SK-N-SH (cell line): ENCODE results near the gene ARHGAP15. TPM values are rescaled to one million over a fixed set of nuclear protein-coding genes. Genes with fewer than 3 reads are reported as not detected.

Experiments
- CTCF ChIA-PET: fragments of 300-600, 350-600 bp; formaldehyde crosslinking; extraction: SDS; loops from one replicate; lab custom pipeline; 2021; lab: Yijun Ruan, JAX
- POLR2A ChIA-PET: fragments of 350-600 bp; sonication (Branson Sonifier 250); formaldehyde crosslinking; extraction: SDS; loops from one replicate; lab custom pipeline; 2020; ENCODE audit warnings: antibody characterized with exemption, inconsistent platforms; lab: Yijun Ruan, JAX
- DNase-seq: peaks from one replicate; pipeline ENCODE4 v3.0.0; 2012
- H2AFZ ChIP-seq: fragments of 200-600 bp; sonication (generic); 2 replicates; pipeline ENCODE4 v1.8.1; 2016; ENCODE audit warnings: antibody characterized with exemption, mild to moderate bottlenecking, low read depth
- H3F3A ChIP-seq: fragments of 200-600 bp; sonication (generic); replicated peaks from 2 replicates; pipeline ENCODE3; 2016; ENCODE audit warnings: antibody characterized with exemption, mild to moderate bottlenecking; ENCODE audit not compliant: insufficient read depth
- H3K27ac ChIP-seq, 2 experiments: fragments of 200-500 bp in 1 of 2; fragments of 200-600 bp in 1 of 2; sonication (Bioruptor generic) in 1 of 2; sonication (generic), shearing (Covaris generic) in 1 of 2; 2 replicates each; pipeline versions ENCODE4 v1.5.1 to v1.6.1; 2014 to 2016; ENCODE audit warnings: low read depth in 2 of 2, inconsistent platforms in 1 of 2, low read length in 1 of 2, mild to moderate bottlenecking in 1 of 2, mixed read lengths in 1 of 2
- H3K27me3 ChIP-seq: fragments of 200-600 bp; sonication (generic), shearing (Covaris generic); 2 replicates; pipeline ENCODE4 v1.6.1; 2016; ENCODE audit warnings: mixed run types; ENCODE audit not compliant: insufficient read depth
- H3K36me3 ChIP-seq, 2 experiments: fragments of 200-500 bp in 1 of 2; fragments of 200-600 bp in 1 of 2; sonication (Bioruptor generic) in 1 of 2; sonication (generic) in 1 of 2; replicated peaks in 1 of 2; 2 replicates each; pipeline versions ENCODE3 to v1.5.1; 2014 to 2016; ENCODE audit warnings: low read length in 1 of 2, mild to moderate bottlenecking in 1 of 2; ENCODE audit not compliant: insufficient read depth in 2 of 2, control insufficient read depth in 1 of 2
- H3K4me1 ChIP-seq, 2 experiments: fragments of 200-500 bp in 1 of 2; fragments of 200-600 bp in 1 of 2; sonication (Bioruptor generic) in 1 of 2; sonication (generic), shearing (Covaris generic) in 1 of 2; 2 replicates each; pipeline versions ENCODE4 v1.5.1 to v1.6.1; 2014 to 2016; ENCODE audit warnings: low read depth in 1 of 2, low read length in 1 of 2, mixed run types in 1 of 2; ENCODE audit not compliant: insufficient read depth in 2 of 2, control insufficient read depth in 1 of 2
- H3K4me2 ChIP-seq: fragments of 200-600 bp; sonication (generic), shearing (Covaris generic); 2 replicates; pipeline ENCODE4 v1.6.1; 2017; ENCODE audit warnings: mixed run types
- H3K4me3 ChIP-seq, 2 experiments: fragments of 200-500 bp in 1 of 2; fragments of 200-600 bp in 1 of 2; sonication (Bioruptor generic) in 1 of 2; sonication (generic), shearing (Covaris generic) in 1 of 2; 2 replicates each; pipeline versions ENCODE4 v1.5.1 to v1.8.1; 2014 to 2016; ENCODE audit warnings: low read depth in 2 of 2, inconsistent platforms in 1 of 2, low read length in 1 of 2, mild to moderate bottlenecking in 1 of 2, mixed read lengths in 1 of 2, moderate library complexity in 1 of 2
- H3K79me2 ChIP-seq: fragments of 200-600 bp; sonication (generic); 2 replicates; pipeline ENCODE4 v1.8.1; 2017; ENCODE audit warnings: mild to moderate bottlenecking; ENCODE audit not compliant: insufficient read depth
- H3K9ac ChIP-seq: fragments of 200-600 bp; sonication (generic); 2 replicates; pipeline ENCODE4 v1.6.1; 2017; ENCODE audit warnings: mixed run types
- H3K9me2 ChIP-seq: fragments of 200-600 bp; sonication (generic); 2 replicates; pipeline ENCODE4 v1.6.1; 2017; ENCODE audit warnings: mixed run types
- H3K9me3 ChIP-seq: fragments of 200-600 bp; sonication (generic); 2 replicates; pipeline ENCODE4 v1.6.1; 2017; ENCODE audit warnings: mixed run types, mild to moderate bottlenecking, moderate library complexity
- H4K20me1 ChIP-seq: fragments of 200-600 bp; sonication (generic); 2 replicates; pipeline ENCODE4 v1.6.1; 2017; ENCODE audit warnings: mild to moderate bottlenecking, mixed run types; ENCODE audit not compliant: insufficient read depth
- CHD2 ChIP-seq: fragments of 150-350 bp; IDR thresholded peaks from 2 replicates; pipeline ENCODE4 v1.6.1; 2018; ENCODE audit warnings: low read length; ENCODE audit not compliant: partially characterized antibody
- FOSL2 ChIP-seq: IDR thresholded peaks from 2 replicates; pipeline ENCODE4 v1.4.0; 2012; ENCODE audit warnings: low read depth, mild to moderate bottlenecking, moderate library complexity, borderline replicate concordance
- GATA2 ChIP-seq: sonication (generic); formaldehyde crosslinking; IDR thresholded peaks from 2 replicates; pipeline ENCODE4 v1.5.0; 2020; ENCODE audit warnings: mild to moderate bottlenecking, missing genetic modification reagents
- JUND ChIP-seq: IDR thresholded peaks from 2 replicates; pipeline ENCODE4 v1.4.0; 2012
- RFX5 ChIP-seq: IDR thresholded peaks from 2 replicates; pipeline ENCODE4 v1.6.1; 2012; ENCODE audit warnings: mild to moderate bottlenecking, improper control_type of control experiment, low read length
- SIN3A ChIP-seq: IDR thresholded peaks from 2 replicates; pipeline ENCODE4 v1.6.1; 2012; ENCODE audit warnings: low read depth, mild to moderate bottlenecking, low read length, moderate library complexity, borderline replicate concordance
- SMC3 ChIP-seq: IDR thresholded peaks from 2 replicates; pipeline ENCODE4 v1.6.1; 2012; ENCODE audit warnings: low read depth, low read length, improper control_type of control experiment
- TAF1 ChIP-seq: IDR thresholded peaks from 2 replicates; pipeline ENCODE4 v1.6.1; 2012; ENCODE audit warnings: low read depth, mild to moderate bottlenecking, low read length, moderate library complexity, borderline replicate concordance
- TEAD4 ChIP-seq: IDR thresholded peaks from 2 replicates; pipeline ENCODE4 v1.4.0; 2012; ENCODE audit warnings: mild to moderate bottlenecking, borderline replicate concordance; ENCODE audit not compliant: insufficient read depth
- WGBS: methylation state at CpG from one replicate; pipeline ENCODE4 v1.1.6; 2017; ENCODE audit warnings: low lambda C conversion rate; 5-methylcytosine and 5-hydroxymethylcytosine counted together
- polyA plus RNA-seq, 3 experiments: library from polyadenylated mRNA; depleted of rRNA; stranded (reverse); fragments of >200 nt; gene quantifications; 2 replicates each; pipeline ENCODE4 v1.2.3, GENCODE V29; 2012
- TF ChIP-seq, protein P1 (sequence below): fragments of 150-350 bp; IDR thresholded peaks from 2 replicates; pipeline ENCODE4 v1.6.1; 2016; ENCODE audit warnings: mild to moderate bottlenecking, low read depth, low read length
- TF ChIP-seq, protein P2 (sequence below): IDR thresholded peaks from 2 replicates; pipeline ENCODE4; 2012
- TF ChIP-seq, protein P3 (sequence below): fragments of 200-600 bp; sonication (generic); IDR thresholded peaks from 2 replicates; pipeline ENCODE4 v1.6.1; 2017; ENCODE audit warnings: antibody characterized with exemption, mild to moderate bottlenecking, moderate library complexity
- TF ChIP-seq, protein P4 (sequence below): IDR thresholded peaks from 2 replicates; pipeline ENCODE4 v1.4.0; 2012; ENCODE audit warnings: low read depth, borderline replicate concordance
- TF ChIP-seq, protein P5 (sequence below): IDR thresholded peaks from 2 replicates; pipeline ENCODE4 v1.4.0; 2012; ENCODE audit warnings: low read depth

The ARHGAP15 gene
- polyA plus RNA-seq, 1 of the 3 experiments (the other 2 are of a cell fraction) = not detected

DNA sequence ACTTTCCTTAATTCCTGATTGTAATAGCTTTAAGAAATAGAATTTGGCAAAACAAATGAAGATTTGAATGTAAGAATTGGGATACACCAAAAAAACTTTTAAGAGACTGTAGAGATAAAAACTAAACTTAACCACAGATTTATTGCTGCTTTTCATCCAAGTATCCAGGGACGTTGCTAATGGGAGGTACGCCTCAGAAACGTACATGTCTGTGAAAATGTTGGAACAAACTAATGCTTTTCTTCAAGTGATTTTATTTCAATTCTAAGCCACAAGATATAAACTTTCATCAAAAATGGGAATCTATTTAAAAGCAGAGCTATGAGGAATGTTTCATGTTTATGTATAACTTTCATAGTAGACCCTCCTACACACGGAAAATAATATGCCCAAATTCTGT lies 66.3 kb downstream of the ARHGAP15 start:
- Histone ChIP-seq H3K9me3 (no peaks in the 10 kb centered on the region), H3K9ac (no peak overlapping the region), H3K9me2 (no peaks in the 10 kb centered on the region), H3K27ac (no peak overlapping the region), H3F3A (no peaks in the 10 kb centered on the region), H3K27me3 (no peaks in the 10 kb centered on the region), H2AFZ (no peak overlapping the region), H3K36me3 (no peaks in the 10 kb centered on the region), H4K20me1 (no peaks in the 10 kb centered on the region), H3K4me1 (no peaks in the 10 kb centered on the region; a peak in 1 of 4 replicates), H3K4me3 (no peak overlapping the region), H3K79me2 (no peaks in the 10 kb centered on the region), H3K4me2 (no peak overlapping the region)
- TF ChIP-seq TAF1 (no peak), RFX5 (no peak)
- TF ChIP-seq, protein P1, sequence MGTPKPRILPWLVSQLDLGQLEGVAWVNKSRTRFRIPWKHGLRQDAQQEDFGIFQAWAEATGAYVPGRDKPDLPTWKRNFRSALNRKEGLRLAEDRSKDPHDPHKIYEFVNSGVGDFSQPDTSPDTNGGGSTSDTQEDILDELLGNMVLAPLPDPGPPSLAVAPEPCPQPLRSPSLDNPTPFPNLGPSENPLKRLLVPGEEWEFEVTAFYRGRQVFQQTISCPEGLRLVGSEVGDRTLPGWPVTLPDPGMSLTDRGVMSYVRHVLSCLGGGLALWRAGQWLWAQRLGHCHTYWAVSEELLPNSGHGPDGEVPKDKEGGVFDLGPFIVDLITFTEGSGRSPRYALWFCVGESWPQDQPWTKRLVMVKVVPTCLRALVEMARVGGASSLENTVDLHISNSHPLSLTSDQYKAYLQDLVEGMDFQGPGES = no peak
- WGBS = 52% methylated on average over 4 of the region's 4 CpGs
- POLR2A ChIA-PET = no interaction called here
- CTCF ChIA-PET = interaction anchor here (1.3 kb wide), 1 partner anchor 27 kb away, joined by 3 read pairs; no protein-coding TSS in a partner anchor
- no peak for DNase-seq

DNA sequence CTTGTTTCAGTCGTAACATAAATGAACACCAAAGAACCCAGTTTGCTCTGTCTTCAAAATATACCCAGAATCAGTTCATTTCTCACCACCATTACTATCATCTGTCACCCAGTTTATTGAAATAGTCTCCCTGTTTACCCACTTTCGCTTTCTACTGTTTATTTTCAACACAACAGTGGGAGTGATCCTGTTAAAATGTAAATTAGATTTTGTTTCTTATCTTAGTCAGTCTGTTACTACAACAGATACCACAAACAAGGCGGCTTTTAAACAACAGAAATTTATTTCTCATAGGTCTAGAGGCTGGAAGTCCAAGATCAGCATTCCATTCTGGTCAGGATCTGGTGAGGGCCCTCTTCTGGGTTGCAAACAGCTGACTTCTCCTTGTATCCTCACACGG lies 74.8 kb downstream of the ARHGAP15 start:
- H3K79me2 ChIP-seq = no peaks in the 10 kb centered on the region
- no peaks in the 10 kb centered on the region for H3K9me2 ChIP-seq
- H3F3A ChIP-seq = no peaks in the 10 kb centered on the region
- no peak for DNase-seq
- TF ChIP-seq SIN3A = no peak
- TF ChIP-seq FOSL2 = no peak
- TF ChIP-seq GATA2 (CRISPR knock-in tag) = no peak
- TF ChIP-seq, protein P1 = no peak
- TF ChIP-seq JUND = no peak
- no peak for TF ChIP-seq SMC3
- TF ChIP-seq, protein P2, sequence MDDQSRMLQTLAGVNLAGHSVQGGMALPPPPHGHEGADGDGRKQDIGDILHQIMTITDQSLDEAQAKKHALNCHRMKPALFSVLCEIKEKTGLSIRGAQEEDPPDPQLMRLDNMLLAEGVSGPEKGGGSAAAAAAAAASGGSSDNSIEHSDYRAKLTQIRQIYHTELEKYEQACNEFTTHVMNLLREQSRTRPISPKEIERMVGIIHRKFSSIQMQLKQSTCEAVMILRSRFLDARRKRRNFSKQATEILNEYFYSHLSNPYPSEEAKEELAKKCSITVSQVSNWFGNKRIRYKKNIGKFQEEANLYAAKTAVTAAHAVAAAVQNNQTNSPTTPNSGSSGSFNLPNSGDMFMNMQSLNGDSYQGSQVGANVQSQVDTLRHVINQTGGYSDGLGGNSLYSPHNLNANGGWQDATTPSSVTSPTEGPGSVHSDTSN = no peak
- no peak for TF ChIP-seq CHD2
- TF ChIP-seq, protein P3, sequence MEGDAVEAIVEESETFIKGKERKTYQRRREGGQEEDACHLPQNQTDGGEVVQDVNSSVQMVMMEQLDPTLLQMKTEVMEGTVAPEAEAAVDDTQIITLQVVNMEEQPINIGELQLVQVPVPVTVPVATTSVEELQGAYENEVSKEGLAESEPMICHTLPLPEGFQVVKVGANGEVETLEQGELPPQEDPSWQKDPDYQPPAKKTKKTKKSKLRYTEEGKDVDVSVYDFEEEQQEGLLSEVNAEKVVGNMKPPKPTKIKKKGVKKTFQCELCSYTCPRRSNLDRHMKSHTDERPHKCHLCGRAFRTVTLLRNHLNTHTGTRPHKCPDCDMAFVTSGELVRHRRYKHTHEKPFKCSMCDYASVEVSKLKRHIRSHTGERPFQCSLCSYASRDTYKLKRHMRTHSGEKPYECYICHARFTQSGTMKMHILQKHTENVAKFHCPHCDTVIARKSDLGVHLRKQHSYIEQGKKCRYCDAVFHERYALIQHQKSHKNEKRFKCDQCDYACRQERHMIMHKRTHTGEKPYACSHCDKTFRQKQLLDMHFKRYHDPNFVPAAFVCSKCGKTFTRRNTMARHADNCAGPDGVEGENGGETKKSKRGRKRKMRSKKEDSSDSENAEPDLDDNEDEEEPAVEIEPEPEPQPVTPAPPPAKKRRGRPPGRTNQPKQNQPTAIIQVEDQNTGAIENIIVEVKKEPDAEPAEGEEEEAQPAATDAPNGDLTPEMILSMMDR = no peak
- TF ChIP-seq, protein P4, sequence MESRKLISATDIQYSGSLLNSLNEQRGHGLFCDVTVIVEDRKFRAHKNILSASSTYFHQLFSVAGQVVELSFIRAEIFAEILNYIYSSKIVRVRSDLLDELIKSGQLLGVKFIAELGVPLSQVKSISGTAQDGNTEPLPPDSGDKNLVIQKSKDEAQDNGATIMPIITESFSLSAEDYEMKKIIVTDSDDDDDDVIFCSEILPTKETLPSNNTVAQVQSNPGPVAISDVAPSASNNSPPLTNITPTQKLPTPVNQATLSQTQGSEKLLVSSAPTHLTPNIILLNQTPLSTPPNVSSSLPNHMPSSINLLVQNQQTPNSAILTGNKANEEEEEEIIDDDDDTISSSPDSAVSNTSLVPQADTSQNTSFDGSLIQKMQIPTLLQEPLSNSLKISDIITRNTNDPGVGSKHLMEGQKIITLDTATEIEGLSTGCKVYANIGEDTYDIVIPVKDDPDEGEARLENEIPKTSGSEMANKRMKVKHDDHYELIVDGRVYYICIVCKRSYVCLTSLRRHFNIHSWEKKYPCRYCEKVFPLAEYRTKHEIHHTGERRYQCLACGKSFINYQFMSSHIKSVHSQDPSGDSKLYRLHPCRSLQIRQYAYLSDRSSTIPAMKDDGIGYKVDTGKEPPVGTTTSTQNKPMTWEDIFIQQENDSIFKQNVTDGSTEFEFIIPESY = no peak
- TF ChIP-seq TEAD4 = no peak
- TF ChIP-seq, protein P5, sequence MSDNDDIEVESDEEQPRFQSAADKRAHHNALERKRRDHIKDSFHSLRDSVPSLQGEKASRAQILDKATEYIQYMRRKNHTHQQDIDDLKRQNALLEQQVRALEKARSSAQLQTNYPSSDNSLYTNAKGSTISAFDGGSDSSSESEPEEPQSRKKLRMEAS = no peak
- ChIA-PET CTCF (interaction anchor here (0.7 to 5.0 kb wide), 4 partner anchors 12 to 71 kb away, joined by 3 to 23 read pairs (median 6); no protein-coding TSS in a partner anchor), POLR2A (no interaction called here)
- H3K27ac ChIP-seq = no peak overlapping the region
- H3K27me3 ChIP-seq = no peaks in the 10 kb centered on the region
- H3K4me2 ChIP-seq = no peak overlapping the region
- H3K4me1 ChIP-seq = peaks cover 0 to 2% of the 10 kb centered on the region in 2 experiments; a peak in 1 of 4 replicates
- no peaks in the 10 kb centered on the region for H3K36me3 ChIP-seq
- H3K9ac ChIP-seq = no peak overlapping the region
- H2AFZ ChIP-seq = no peak overlapping the region
- no peak overlapping the region for H3K4me3 ChIP-seq
- H4K20me1 ChIP-seq = no peaks in the 10 kb centered on the region
- 51% methylated on average over 4 of the region's 4 CpGs for WGBS
- no peaks in the 10 kb centered on the region for H3K9me3 ChIP-seq
